Dermis microvascular lymphatic vessel endothelial cell (primary cell): ENCODE data around the gene RNF41. TPM values are rescaled to one million over a fixed set of nuclear protein-coding genes. Genes with fewer than 3 reads are reported as not detected.
"Not testable (repeated sequence)": the region's sequence is repeated elsewhere in the genome, so short reads cannot be mapped to it uniquely, and the experiment has no call there.

Source experiments
- DNase-seq, 2 donors: peaks; one replicate each; pipeline versions ENCODE4 v3.0.0 to v3.0.0-alpha.2; 2010; ENCODE audit warnings: low read depth in 2 of 2
- total RNA-seq: library from RNA; depleted of rRNA; stranded (reverse); fragments of >200 nt; gene quantifications from 2 replicates; pipeline ENCODE4 v1.2.1, GENCODE V29; 2014

RNF41 gene
- total RNA-seq, 1 donor from 2014 or later = 61.4 TPM

DNA sequence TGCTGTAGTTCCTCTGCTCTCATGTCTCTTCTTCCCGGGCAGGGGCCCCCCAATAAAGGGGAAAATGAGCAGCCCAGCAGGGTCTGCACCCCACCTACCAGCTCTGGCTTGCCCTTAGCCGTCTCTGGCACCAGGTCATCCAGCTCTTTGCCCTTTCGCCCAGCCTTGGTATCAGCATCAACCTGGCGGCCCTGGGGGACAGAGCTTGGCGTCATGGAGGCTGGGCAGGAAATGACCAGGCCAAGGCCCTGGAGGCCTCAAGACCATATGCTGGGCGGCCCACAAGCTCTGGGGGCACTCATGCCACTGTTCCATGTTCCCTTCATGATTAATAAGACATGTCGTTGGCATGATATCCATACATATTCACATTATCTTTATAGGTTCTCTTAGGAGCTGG lies 48.9 kb downstream of the RNF41 start:
- DNase-seq = no peak

DNA sequence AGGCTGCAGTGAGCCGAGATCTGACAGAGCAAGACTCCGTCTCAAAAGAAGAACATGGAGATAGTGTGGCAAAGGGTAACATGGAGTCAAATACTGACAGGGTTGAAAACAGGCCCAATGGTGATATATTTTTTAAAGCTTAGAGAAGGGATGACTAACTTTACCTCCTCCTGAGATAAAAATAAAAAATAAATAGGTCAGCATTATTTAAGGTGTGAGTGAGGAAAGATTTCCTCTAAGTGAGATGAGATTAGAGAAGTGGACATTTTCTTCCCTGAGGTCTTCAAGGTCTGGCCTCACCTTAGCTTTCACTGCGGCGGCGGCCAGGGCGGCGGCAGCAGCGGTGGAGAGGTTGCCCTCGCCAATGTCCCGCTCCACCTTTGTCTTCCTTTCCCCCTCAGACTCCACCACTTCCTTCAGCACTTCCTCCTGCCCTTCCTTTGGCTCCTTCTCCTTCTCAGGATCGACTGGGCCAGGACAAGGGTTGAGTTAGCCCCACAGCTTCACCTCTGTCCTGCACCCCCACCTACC lies 52.4 kb downstream of the RNF41 start:
- DNase-seq = no peak

DNA sequence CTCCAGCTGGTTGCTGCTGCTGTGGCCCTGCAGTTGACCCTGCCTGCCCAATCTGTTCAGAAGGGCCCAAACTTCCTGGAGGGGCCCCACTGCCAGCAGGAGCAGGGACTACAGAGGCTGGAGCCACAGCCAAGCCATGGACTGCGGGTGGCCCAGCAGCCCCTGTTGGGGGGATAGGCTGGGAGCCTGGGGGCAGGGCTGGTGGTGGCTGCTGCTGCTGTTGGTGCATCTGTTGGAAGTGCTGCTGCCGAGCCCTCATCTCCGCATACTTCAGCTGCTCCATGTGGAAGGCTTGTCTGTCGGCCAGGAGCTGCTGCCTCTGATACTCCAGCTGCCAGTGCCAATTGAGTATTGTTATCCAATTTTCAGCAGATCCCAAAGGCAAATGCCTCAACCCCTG lies 56.4 kb downstream of the RNF41 start:
- DNase-seq = no peak

DNA sequence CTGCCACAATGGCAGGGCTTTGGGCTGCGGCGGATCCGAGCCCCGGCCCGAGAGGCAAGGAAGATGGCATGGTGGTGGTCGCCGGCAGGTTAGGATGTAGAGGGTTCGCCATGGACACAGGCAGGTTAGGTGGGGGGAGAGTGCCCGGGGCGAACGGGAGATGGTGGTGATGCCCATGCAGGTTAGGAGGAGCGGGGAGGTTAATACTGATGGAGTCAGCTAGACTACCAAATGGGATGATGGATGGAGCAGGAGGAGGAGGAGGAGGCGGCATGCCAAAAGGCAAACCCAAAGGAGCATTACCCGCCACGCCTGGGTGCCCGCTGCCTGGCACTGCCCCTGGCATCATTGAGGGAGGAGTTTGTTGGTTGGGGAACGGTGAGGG lies 57.4 kb downstream of the RNF41 start:
- DNase-seq = no peak

DNA sequence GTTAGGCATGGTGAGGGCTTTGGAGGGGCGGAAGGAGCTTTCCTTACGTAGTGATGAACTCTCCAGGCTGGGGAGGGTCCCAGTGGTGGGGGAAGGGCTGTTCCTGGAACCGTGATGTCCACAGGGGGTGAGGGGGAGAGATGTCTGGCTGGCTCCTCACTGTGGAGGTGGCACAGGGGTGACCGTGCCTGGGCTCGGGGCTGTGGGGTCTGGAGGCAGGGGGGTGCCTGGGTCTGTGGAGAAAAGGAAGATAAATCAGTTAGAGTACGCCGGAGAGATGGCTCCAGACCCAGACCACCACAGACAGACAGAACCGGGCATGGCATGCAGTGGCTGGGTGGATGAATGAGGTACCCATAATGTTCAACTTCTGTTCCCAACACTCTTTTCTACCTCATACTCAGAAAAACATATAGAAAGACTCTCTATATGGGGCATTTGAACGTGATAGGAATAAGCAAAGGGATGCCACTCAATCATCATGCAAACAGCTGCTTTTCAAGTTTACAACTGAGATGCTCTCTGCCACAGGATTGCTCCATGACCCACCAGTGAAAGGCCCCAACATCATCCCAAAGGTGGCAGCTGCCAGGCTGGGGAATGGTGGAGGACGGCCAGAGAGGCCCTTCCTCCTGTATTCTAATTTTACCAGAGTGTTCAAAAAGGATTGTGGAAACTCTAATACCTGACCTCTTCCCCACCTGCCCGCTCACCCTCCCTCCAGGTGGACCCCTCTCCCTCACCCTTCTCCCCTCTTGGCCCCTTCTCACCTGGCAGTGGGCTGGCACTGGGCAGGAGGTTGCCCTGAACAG lies 58.0 kb downstream of the RNF41 start:
- no peak for DNase-seq

DNA sequence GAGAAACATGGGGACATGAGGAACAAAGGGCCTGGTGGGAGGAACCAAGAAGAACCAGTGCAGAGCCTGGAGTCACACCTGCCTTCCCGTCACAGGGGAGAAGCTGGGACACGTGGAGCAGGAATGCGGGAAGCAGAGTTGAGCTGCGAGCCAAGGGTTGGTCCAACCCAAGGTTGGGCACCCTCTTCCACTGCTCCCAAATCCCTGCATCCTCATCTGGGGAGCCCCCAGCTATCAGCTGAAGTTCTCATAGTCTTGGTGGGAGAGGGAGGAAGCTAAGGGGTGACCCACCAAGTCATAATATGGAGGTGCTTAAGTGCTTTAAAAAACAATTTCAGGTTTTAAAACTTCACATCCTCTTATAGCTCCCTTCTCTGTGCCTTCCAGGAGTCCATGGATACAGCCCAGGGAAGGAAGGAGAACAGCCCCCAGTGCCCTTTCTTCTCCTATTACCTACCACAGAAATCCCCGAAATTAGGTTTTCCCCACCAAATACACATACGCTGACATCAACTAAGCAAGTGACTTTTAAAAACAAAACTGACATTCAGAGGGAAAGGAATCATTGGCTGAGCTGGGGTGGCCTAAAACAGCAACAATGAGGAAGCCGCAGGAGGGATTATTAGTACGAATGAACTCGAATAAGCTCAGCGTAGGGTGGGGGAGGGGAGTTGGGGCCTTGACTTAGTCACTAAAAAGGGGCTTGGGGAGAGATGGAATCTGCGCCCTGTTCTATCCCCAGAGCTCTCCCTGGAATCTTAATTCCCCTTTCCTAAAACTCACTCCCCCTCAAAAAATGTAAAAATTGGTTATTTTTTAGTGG lies 59.0 kb downstream of the RNF41 start:
- DNase-seq = no peak

DNA sequence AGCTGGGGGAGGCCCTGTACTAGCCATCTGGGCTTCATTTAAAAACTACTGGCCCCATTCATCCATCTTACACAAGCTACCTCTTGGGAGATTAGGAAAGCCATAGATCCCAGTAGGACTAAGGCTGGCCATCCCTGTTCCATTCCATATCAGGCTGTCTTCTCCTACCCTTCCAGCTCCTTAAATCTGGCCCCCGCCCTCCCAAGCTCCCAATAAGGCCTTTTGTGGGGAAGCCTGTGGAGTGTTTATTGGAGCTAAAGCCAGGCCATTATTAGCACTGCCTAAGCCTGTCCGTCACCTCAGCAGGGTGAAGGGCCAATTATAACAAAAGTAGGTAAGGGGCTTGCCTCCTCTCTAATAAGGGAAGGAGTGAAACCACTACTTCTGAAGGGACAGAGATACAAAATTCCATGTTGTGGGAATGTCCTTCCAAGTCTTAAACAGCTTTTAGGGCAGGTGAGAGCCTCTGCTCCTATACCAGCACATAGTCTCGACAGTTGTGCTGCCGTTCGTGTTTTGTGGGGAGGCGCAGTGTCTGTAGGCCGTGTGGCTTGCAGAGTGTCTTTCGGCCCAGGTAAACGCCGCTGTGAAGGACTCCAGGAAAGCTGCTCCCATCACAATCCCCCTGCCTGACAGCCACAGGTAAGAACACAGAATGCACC lies 59.9 kb downstream of the RNF41 start:
- DNase-seq = no peak

DNA sequence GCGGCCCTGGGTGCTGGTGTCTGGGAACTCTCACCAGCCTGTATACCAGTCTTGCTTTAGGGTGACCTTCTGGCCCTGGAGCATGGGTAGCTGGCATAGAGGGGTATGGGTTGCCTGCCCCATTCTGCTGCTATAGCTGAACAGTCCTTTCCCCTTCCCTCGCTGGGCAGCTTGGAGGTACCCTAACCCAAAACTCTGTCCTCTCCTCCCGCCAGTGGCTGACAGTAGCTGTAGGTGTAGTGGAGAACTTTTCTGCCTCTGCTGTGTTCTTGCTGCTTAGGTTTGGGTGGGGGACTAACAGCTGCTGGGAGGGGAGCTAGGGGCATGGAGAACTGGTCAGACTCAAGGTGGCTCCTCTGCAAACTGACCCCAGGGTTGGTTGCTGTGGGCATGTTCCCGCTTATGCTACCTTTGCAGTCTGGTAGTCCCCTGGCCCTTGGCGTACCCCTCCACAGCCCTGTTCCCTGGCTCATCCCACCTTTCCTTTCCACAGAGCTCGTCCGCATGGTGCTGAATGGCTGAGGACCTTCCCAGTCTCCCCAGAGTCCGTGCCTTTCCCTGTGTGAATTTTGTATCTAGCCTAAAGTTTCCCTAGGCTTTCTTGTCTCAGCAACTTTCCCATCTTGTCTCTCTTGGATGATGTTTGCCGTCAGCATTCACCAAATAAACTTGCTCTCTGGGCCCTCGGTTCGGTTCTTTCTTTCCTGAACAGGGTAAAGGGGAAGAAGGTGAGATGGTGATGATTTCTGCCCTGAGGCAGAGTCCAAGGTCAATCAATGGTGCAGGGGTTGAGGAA lies 60.6 kb downstream of the RNF41 start:
- no peak for DNase-seq

DNA sequence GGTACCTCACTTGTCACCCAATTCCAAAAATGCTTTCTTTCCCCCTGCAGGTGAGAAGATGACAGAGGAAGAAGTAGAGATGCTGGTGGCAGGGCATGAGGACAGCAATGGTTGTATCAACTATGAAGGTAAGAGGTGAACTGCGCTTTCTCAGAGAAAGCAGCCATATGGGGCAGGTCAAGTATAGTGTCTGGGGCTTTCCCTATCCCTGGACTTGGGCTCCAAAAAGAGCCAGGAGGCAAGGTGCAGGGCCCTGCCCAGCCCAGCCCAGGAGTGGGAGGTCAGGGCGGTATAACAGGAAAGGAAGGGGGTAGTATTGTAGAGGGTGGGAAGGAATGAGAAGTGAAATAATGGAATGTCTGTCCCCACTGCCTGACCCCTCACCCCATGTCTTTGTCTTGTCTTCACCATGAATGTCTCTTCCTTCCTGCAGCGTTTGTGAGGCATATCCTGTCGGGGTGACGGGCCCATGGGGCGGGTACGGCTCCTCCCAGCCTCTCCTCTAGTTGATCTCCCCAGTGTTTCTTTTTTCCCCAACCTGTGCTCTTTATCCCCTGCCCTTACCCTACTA lies 61.4 kb downstream of the RNF41 start:
- peak; percentile 52 to 87 for DNase-seq

DNA sequence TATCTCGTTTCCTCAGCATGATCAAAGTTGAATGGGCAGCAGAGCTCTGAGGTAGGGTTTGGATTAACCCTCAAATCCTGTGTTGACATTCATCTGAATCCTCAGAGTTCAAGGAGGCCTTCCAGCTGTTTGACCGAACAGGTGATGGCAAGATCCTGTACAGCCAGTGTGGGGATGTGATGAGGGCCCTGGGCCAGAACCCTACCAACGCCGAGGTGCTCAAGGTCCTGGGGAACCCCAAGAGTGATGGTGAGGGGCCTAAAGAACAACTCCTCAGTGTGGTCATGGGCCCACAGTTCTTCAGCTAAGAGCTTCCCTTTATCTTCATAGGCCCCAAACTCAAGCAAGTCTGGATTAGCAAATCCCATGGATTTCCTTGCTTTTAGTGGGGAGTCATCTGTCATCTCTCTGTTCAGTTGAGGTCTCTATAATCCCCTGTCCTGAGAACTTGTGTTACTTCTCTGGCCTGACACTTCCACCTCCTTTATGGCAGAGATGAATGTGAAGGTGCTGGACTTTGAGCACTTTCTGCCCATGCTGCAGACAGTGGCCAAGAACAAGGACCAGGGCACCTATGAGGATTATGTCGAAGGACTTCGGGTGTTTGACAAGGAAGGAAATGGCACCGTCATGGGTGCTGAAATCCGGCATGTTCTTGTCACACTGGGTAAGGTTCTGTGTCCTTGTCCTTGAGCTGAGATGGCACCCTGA lies 62.1 kb downstream of the RNF41 start:
- DNase-seq = no peak

DNA sequence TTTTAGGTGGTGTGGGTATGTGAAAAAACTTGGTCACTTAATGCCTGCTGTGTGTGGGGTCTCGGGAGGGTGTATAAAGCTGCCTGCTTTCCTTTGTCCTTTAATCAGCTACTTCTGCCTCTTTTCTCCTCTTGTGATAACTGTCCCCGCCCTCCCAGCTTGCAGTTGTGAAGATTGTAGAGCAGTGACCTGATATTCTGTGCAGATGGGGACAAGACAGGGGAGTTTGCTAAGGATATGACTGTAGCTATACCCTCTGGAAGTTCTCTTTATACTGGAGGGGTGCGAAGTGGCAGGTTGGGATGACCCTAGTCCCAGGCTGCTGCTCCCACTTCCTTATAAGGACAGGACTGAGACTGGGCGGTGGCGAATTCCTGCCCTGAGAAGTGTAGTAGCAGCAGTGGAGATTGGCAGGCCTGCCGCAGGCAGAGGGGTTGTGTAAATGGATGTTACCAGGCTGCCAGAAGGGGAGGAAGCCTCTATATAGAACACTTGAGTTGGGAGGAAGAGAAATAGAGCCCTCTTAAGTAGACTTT lies 62.7 kb downstream of the RNF41 start:
- DNase-seq = peak in 1 of 2 donors; percentile 65

DNA sequence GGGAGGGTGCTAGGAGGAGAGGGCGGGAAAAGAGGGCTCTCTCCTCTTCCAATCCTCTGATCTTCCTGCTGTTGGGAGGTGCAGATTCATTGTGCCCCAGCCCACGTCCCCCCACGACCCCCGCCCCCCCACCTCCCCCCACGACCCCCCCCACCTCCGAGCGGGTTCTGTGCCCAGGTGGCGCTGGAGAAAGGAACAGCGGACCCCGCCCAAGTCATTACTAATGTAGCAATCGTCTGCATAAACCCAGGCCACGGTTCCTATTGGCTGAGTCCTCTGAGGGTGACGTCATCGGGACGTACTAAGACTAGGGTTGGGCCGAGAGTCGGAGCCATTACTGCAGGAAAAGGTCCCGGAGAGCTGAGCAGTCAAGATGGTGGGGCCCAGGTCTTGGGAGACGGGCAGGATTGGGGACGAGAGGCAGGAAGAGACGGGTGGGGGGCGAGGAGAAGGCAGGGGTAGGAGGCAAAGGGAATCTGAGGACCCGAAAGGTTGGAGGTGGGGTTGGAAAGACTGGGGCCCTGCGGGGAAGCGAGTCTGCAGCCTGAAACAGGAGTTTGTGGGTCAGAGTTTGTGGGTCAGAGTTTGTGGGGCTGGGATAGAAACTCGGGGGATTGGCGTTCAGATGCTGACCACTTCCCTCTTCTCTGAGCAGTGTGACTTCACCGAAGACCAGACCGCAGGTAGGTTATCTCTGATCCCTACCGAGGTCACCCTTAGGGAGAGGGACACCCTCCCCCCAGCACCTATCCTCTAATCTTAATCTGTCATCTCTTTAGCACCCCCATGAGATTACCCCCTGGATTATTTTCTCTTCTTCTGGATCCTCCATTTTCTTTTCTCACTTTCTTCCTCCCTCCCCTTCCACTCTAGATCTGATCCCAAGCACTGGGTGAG lies 63.4 kb downstream of the RNF41 start, which contains the start of gene MYL6:
Gene MYL6, plus strand, starts transcription at position 331 of the 897 bp plus-strand sequence. Its CDS starts 43 bp downstream, at position 374.
- DNase-seq = peak; percentile 97 to 99

DNA sequence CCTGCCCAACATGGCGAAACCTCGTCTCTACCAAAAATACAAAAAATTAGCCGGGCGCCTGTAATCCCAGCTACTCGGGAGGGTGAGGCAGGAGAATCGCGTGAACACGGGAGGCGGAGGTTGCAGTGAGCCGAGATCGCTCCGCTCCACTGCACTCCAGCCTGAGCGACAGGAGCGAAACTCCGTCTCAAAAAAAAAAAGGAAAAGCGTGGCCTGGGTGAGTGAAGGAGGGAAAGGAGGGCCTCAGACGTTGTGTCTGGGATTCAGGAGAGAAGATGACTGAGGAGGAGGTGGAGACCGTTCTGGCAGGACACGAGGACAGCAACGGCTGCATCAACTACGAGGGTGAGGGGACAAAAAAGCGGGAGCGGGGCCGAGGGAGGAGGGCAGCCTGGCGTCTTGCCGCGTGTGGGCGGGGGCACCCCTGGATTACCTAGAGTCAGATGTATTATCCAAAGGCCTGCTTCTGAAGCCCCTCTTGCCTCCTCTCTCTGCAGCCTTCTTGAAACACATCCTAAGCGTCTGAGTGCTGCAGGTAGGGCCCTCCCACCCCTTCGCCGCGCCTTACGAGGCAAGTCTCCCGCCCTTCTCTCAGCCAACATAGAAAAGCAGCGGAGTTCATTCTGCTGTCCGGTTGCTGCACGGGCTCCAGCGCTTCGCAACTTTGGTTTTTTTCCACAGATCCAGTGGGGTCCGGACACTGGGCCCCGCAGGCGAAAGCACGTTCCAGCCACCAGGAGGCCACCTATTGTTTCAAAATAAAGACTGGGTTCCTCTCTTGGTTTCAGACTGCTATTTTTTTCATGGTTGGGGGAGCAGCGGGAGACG lies 64.3 kb downstream of the RNF41 start:
- peak; percentile 84 to 88 for DNase-seq

DNA sequence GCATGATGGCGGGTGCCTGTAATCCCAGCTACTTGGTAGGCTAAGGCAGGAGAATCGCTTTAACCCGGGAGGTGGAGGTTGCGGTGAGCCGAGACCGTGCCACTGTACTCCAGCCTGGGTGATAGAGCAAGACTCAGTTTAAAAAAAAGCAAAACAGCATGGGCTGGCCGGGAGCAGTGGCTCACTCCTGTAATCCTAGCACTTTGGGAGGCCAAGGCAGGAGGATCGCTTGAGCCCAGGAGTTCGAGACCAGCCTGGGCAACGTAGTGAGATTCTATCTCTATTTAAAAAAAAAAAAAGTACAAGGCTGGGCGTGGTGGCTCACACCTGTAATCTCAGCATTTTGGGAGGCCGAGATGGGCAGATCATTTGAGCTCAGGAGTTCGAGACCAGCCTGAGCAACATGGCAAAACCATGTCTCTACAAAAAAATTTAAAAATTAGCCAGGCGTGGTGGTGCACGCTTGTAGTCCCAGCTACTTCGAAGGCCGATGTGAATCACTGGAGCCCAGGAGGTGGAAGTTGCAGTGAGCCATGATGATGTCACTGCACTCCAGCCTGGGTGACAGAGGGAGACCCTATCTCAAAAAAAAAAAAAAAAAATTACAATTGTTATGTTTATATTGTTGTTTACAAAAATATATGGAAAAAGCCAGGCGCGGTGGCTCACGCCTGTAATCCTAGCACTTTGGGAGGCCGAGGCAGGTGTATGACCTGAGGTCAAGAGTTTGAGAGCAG lies 65.1 kb downstream of the RNF41 start:
- not testable (repeated sequence) for DNase-seq

DNA sequence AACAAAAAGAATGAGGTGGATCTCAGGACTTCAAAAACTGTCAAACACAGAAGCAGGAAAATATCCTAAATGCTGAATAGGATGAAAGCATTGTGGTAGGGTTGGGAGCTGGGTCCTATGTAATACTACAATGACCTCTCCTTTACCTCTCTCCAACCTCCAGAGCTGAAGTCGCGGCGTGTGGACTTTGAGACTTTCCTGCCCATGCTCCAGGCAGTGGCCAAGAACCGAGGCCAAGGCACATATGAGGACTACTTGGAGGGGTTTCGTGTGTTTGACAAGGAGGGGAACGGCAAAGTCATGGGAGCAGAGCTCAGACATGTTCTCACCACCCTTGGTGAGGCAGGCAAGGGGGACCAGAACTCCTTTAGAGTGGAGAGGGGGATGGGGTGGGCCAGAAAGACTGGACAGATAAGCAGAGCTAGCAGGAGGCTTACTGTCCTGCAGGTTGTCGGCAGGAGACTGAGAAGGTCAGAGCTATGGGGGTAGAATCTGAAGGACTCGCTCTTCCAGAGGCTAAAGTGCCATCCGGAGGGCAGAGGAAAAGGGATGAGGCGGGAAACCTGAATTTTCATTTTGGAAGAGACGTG lies 66.4 kb downstream of the RNF41 start:
- no peak for DNase-seq

DNA sequence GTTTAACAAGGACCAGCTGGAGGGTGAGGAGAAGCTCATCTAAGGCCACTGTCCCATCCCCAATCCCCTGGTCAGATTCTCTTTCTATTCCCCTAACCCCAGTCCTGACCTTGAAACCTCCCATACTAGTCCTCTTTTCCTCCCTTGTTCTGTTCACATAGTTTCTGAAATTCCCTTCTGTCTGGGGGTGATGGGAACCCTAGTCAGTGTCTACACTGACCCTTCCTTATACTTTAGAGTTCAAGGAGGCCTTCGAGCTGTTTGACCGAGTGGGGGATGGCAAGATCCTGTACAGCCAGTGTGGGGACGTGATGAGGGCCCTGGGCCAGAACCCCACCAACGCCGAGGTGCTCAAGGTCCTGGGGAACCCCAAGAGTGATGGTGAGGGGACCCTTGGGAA lies 66.9 kb downstream of the RNF41 start:
- no peak for DNase-seq
